Stimulated activated CD8-positive, alpha-beta memory T cell treated with anti-CD3 and anti-CD28 coated beads, Interleukin-12 subunit alpha, Interleukin-12 subunit beta, amount 100 ng/mL, for 1 hour (primary cell): Measurements from ENCODE around the gene PYGO2.
A peak's percentile ranks its signal among the peaks of the same experiment; 100 is the strongest.
"Not testable (repeated sequence)": the region's sequence is repeated elsewhere in the genome, so short reads cannot be mapped to it uniquely, and the experiment has no call there.

ENCODE experiments used
- DNase-seq: peaks from one replicate; pipeline ENCODE4 v3.0.0-alpha.2; 2020; ENCODE audit warnings: low read depth

Gene PYGO2

DNA sequence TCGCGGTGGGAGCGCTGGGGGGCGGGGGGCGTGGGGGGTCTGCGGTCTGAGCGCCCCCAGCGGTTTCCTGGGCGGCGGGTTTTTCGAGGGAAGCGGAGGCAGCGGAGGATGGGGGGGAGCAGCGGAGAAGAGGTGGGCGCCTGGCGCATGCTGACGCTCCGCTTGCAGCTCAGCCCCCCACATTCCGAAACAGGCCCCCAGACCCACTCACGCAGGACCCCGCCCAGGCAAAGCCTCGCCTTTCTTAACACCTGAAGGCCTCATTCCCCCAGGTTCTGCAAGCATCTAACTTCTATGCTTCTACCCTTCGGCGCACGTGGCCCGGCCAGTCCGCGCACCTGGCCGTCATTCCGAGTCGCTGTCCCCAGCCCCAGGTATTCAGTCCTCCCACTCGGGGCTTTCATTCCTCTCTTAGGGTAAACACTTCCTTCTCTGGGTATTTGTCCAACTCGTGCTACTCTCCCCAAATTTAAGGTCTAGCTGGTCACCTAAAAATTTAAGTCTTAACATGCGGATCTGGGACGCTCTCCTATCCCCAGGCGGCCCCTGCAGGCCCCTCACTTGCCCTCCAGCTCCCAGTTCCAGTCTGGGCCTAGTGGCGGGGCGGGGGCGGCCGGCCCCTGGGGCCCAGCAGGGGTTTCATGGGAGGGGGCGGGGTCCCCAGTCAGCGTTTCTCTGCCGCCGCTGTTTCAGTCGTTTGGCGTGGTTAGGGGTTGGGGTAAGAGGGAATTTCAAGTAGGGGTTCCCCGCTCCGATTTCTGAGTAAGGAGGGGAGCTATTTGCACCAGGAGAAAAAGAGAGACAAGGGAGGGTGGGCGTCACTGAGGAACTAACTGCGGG, 38.2 kb upstream of the PYGO2 start:
- no peak for DNase-seq

DNA sequence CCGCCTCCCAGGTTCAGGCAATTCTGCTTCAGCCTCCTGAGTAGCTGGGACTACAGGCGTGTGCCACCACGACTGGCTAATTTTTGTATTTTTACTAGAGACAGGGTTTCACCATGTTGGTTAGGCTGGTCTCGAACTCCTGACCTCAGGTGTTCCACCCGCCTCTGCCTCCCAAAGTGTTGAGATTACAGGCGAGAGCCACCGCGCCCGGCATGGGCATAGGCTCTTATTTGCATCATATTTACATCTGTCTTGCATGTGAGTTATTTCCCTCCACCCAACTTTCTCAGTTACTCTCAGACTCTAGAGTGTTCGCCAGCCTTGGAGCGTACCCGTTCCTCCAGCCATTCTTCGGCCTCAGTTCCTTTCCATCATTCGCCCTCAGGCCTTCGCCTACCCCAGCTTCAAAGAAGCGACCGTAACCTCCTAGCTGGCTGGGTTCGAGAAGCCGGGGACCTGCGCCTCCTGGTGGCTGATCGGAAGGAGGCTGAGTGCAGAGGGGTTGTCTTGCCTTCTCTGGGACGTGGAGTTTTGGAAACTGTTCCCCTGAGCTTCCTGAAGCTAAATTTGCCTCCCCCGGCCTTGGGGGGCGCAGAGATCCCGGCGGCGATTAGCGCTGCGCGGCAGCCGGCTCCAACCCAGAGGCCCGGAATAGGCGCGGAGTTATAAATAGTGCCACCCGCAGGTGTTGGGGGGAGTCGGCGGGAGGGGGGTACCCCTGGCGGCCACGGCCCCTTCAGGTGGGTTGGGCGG, 37.4 kb upstream of the PYGO2 start:
- DNase-seq, result peak; percentile 50

DNA sequence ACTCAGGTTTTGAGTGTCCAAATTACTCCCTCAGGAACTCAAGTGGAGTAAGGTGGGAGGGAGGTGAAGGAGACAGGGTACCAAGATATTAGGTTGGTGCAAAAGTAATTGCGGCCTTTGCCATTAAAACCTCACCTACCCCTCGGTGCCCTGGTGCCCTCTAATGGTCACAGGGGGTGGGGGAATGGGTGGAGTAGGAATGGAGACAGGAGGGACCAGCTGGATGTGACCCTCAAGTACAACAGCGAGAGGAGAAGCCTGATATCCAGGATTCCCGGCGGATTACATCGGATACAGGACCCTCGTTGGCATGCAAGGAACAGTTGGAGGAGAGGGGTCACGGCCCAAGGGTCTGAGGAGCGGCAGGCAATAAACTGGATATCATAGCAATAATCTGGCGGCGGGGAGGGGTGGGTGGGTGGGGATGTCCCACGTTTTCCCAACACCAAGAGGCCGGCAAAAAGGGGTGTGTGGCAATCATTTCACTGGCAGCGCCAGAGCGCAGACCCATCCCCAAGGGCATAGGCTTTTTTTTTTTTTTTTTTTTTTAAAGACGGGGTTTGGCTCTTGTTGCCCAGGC, 36.7 kb upstream of the PYGO2 start:
- no peak for DNase-seq

DNA sequence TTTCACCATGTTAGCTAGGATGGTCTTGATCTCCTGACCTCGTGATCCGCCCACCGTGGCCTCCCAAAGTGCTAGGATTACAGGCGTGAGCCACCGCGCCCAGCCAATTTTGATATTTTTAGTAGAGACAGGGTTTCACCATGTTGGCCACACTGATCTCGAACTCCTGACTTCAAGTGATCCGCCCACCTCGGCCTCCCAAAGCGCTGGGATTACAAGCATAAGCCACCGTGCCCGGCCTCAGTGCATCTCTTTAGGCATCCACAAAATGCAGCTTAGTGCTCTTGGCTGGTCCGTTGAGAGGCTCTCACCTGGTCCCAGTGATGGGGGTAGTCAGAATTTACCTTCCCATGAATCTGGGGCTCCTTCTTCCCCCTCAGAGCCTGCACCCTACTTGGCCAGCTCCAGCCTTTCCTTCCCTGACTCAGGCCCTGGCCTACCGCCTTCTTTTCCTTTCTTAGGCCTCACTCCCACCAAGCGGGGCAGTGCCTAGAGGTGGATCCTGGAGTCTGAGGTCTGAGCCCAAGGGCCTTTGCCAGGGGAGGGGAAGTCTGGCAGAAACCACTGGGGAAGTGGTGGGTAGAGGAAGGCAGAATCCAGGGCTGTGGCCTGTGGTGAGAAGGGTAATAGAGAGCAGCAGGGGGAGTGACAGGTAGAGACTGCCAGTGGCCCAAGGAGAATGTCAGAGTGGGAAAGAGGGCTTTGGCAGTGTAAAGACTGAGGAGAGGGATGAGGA, 35.6 kb upstream of the PYGO2 start:
- DNase-seq, result no peak

DNA sequence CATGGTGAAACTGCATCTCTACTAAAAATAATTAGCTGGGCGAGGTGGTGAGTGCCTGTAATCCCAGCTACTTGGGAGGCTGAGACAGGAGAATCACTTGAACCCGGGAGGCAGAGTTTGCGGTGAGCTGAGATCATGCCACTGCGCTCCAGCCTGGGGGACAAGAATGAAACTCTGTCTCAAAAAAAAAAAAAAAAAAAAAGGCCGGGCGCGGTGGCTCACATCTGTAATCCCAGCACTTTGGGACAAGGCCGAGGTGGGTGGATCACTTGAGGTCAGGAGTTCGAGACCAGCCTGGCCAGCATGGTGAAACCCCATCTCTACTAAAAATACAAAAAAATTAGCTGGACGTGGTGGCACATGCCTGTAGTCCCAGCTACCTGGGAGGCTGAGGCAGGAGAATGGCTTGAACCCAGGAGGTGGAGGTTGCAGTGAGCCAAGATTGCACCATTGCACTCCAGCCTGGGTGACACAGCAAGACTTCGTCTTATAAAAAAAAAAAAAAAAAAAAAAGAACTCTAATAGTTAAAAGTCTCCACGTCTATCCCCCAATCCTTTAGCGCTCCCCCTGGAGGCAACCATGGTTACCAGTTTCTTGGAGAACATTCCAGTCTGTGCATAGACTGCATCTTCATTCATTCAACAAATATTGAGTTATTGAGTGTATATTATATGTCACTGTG, 33.9 kb upstream of the PYGO2 start:
- not testable (repeated sequence) for DNase-seq

DNA sequence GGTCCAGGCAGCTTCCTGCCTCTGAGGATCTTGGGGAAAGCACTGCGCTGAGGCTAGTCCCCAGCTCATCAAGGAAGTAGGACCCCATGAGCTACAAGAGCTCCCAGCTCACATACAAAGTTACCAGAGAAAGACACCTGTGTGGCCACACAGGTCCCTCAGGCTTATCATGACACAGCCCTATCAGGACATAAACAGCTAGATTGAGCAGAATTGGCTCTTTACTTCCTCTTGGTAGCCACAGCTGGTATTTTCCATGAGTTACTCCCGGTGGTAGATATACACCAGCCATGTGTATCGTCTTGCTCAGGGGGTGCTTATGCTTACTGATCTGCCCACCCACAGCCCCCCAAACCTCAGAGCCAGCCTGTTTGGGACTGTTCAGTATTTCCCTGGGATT, 33.0 kb upstream of the PYGO2 start:
- no peak for DNase-seq

DNA sequence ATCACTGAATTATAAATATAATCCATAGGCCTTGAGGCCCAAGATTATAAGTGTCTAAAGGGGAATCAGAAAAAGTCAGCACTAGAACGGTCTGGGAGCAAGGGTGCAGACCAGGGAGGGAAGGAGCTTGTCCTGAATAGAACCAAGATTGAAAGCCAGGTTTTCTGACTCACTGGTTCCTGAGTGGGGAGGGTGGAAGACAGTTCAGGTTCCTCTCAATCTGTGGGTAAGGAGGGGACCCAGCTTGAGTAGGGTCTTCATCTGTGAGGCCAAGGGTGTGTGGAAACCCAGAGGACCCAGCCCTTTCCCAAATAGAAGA, 32.6 kb upstream of the PYGO2 start:
- no peak for DNase-seq

DNA sequence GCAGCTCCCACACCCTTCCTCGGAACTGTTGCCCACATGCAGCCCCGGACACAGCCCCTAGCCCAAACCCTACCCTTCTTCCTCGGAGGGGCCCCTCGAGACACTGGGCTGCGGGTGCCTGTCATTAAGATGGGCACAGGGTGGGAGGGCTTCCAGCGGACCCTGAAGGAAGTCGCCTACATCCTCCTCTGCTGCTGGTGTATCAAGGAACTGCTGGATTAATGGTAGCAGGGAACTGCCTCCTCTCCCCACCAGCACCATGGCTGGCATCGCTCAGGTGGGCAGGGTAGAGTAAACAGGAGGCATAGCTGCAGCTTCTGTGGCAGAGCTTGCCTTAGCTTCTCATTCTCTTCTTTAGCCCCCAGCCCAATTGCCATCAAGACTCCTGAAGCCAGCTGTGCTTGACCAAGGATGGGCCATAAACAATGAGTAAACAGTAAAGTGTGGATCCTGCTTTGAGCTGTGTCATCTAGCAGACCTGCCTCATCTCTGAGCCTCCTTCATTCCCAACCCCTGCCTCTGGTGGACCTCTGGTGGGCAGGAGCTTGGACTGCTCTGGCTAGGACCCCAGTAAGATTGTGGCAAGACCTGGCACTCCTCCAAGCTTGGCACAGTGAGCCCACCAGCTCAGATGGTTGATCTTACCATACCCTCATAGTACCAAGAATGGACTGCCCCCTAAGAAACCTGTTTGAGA, 32.1 kb upstream of the PYGO2 start, which contains the start of gene LENEP:
Gene LENEP, plus strand, starts transcription at position 15 of the 697 bp plus-strand sequence. Its CDS starts 22 bp downstream, at position 37.
- DNase-seq, result no peak

DNA sequence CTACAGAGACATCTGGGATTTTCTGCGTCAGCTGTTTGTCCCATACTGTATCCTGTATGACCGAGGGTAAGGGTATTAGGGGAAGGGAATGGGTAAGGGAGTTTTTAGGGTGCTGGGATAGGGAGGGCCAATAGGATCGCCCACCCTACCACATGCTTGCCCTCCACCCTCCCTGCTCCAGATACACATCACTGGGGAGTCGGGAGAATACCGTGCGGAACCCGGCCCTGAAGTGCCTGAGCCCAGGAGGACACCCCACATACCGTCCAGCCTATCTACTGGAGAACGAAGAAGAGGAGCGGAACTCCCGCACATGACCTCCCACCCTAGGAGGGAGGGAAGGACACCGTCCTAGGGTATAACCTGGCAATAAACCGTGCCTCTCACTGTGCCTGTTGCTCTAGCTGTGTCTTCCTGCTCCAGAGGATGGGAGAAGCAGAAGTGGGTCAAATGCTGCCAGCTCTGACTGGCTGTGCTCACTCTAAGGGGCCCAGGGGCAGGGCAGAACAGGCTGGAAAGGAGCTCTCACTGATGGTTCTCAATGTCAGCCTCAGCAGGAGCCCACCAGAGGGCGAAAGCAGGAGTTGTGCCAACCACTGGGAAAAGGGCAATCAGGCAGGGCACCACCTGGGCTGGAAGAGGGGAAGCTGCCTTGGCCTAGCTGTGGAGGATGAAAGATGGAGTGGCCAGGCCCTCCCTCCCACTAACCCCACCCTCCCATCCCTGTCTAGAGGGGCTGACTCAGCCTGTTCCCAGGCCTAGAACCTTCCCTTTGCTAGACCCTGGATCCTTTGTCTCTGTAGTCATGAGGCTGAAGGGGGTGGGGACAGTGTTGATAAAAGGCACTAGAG, 31.4 kb upstream of the PYGO2 start:
- no peak for DNase-seq

DNA sequence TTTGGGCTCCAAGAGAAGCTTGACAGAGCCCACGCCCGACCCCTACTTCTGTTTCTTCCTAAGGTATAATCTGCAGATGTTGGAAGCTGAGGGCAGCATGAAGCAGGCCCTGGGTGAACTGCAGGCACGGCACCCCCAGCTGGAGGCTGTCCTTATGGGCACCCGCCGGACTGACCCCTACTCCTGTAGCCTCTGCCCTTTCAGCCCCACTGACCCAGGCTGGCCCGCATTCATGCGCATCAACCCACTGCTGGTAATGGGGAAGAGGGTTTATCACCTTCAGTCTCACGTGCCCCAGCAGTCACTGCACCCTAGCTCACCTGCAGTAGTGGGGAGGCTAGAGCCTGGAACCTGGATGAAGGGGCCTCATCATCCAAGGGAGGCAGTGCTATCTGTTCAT, 28.7 kb upstream of the PYGO2 start:
- no peak for DNase-seq

DNA sequence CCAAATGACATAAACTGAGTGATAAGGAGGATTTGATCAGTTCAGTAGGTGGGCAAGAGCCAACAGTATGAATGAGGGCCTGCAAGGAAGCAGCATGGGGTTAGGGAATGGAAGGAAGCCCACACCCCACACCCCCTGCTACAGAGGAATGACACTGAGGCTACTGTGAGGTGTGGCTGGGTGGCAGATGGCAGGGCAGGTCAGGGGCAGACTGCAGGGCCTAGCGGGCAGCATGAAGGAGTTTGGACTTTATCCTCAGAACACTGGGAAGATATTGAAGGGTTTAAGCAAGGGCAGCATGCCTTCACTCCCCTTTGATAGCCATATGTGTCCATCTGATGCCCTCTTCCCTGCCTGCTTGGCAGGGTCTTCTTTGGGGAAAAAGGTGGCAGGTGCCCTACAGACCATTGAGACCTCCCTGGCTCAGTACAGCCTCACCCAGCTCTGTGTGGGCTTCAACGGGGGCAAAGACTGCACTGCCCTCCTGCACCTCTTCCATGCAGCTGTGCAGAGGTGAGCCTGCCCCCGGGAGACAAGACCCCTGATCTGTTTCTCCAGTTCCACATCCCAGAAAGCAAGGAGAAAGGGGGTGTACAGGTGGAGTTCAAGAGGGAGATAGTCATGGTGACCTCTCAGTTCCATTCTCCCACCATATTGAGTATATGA, 27.7 kb upstream of the PYGO2 start:
- no peak for DNase-seq

DNA sequence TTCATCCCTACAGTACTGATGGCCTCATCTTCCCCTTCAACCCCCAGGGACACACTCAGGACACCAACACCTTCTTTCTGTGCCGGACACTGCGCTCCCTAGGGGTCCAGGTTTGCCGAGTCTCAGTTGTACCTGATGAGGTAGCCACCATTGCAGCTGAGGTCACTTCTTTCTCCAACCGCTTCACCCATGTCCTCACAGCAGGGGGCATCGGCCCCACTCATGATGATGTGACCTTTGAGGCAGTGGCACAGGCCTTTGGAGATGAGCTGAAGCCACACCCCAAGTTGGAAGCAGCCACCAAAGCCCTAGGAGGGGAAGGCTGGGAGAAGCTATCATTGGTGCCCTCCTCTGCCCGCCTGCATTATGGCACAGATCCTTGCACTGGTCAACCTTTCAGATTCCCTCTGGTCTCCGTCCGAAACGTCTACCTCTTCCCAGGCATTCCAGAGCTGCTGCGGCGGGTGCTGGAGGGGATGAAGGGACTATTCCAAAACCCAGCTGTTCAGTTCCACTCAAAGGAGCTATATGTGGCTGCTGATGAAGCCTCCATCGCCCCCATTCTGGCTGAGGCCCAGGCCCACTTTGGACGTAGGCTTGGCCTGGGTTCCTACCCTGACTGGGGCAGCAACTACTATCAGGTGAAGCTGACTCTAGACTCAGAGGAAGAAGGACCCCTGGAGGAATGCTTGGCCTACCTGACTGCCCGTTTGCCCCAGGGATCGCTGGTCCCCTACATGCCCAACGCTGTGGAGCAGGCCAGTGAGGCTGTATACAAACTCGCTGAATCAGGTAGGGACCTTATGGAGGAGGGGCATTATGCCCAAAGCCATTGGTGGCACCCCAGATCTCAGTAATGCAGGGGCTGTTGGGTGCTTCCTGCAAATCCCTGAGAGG, 26.7 kb upstream of the PYGO2 start:
- no peak for DNase-seq

DNA sequence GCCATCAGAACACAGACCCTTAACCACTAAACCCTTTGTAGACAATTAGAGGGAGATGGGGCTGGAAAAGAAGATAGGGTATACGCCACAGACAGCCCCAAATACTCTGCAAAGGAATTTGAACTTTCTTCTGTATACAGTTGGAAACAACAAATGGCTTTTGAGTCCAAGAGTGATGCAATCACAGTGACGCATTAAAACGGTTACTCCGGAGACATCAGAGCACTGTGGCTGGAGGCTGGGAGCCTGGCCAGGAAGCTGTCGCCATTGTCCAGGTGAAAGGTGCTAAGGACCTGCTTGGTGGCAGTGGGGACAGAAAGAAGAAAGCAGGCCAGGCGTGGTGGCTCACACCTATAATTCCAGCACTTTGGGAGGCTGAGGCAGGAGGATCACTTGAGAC, 25.7 kb upstream of the PYGO2 start:
- no peak for DNase-seq

DNA sequence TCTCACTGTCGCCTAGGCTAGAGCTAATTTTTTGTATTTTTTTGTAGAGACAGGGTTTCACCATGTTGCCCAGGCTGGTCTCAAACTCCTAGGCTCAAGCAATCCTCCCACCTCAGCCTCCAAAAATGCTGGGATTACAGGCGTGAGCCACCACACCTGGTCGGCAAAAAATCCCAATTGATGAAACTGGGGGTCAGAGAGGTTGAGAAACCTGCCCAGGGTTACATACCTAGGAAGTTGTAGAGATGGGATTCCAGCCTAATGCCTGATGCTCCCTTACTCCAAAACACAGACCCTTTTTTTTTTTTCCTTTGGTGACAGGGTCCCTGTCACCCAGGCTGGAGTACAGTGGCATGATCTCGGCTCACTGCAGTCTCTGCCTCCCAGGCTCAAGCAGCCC, 25.2 kb upstream of the PYGO2 start:
- DNase-seq, result not testable (repeated sequence)

DNA sequence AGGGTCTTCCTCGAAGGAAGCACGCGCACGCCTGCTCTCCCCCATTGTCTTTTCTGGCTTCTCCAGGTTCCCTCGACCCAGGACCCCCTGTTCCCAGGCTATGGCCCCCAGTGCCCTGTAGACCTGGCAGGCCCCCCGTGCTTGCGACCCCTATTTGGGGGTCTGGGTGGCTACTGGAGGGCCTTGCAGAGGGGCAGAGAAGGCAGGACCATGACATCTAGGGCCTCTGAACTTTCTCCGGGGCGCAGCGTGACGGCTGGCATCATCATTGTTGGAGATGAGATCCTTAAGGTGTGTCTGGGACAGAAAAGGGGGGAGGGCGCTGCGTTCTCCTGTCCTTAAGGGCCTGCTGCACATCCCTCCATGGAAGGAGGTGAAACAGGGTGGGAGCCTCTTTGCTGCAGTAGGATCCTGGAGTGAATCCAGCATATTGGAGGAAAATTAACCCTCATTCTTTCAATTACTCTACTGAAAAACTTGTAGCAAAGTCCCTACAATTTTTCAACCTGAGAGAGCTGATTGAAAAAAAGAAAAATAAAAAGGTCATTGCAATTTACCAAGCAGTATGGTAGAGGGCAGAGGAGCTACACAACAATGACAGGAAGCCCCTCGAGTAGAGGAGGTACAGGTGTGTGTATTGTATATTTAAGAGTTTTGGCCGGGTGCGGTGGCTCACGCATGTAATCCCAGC, 22.3 kb upstream of the PYGO2 start:
- DNase-seq, result no peak

DNA sequence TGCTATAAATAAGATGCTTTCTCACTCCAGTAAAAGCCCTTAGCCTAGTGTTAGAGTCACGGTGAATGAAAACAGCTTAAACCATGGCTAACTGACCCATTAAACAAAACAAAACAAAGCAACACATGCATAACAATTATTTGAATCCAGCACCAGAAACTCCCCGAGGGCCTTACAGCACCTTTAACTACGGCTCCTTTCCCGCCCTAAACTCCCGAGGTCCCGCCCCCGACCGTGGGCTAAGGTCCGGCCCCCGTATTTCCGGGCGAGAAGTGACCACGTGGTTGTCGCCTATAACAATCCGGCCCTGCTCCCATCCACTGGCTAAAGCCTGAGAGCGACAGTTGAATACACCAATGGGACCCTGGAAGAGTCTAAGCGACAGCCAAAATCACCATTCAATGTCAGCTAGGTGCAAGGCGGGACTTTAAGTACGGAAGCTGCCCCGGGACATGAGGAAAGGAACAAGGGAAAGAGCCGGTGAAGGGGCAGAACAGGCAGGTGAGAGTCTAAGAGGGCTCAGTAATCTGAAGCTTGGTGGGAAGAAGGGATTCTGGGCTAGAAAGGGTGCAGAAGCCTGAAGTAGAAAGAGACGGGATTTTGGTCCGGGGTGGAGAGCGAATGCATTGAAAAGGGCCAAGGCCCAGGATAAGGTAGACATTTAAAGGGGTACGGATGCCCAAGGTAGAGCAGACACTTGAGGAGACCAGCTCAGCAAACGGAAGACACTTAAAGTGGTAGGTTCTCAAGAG, 21.5 kb upstream of the PYGO2 start, which contains the start of gene FLAD1:
Gene FLAD1, plus strand, starts transcription at position 448 of the 752 bp plus-strand sequence. CDS start 351 bp downstream, outside the sequence.
- DNase-seq, result peak; percentile 89

DNA sequence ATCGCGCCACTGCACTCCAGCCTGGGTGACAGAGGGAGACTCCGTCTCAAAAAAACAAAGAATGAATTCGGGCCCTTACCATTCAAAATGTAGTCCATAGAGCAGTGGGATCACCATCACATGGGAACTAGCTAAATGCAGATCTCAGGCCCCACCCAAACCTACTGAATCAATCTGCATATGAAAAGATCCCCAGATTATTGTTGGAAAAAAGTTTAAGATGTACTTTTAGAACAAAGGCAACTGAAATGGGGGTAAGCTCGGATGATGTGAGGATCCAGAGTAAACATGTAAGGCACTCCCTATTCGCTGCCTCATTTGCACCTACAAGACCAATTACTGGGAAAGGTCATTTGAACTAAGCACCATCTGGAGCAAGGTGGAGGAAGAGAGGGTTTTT, 20.8 kb upstream of the PYGO2 start:
- no peak for DNase-seq
